WTC11 (cell line): Measurements from ENCODE around the gene JOSD1. TPM values are rescaled to one million over a fixed set of nuclear protein-coding genes. Genes with fewer than 3 reads are reported as not detected.
A peak's percentile ranks its signal among the peaks of the same experiment; 100 is the strongest.

Experiments
- ATAC-seq: fragments of 200-7000 bp; cut with Tn5 transposase; 2 replicates; pipeline ENCODE4 v1.10.0; 2021; ENCODE audit warnings: mild to moderate bottlenecking, moderate library complexity
- CTCF ChIA-PET: fragments of 300-600 bp; sonication (Branson Sonifier 250); formaldehyde crosslinking; loops from one replicate; lab custom pipeline; 2021; ENCODE audit warnings: antibody characterized with exemption; lab: Charles Lee
- POLR2A ChIA-PET: fragments of 350-600 bp; sonication (Branson Sonifier 250); formaldehyde crosslinking; loops from one replicate; lab custom pipeline; 2021; ENCODE audit warnings: antibody characterized with exemption; lab: Charles Lee
- DNase-seq: peaks from one replicate; pipeline ENCODE4 v3.0.0; 2021; ENCODE audit warnings: low spot score
- H3K27ac Mint-ChIP-seq: 2 replicates; pipeline ENCODE4 v1.8.0; 2021; ENCODE audit warnings: mixed read lengths
- H3K27me3 Mint-ChIP-seq: 2 replicates; pipeline ENCODE4 v1.8.0; 2021; ENCODE audit warnings: low read depth, mild to moderate bottlenecking, moderate library complexity, mixed read lengths
- H3K36me3 Mint-ChIP-seq: 2 replicates; pipeline ENCODE4 v1.8.0; 2021; ENCODE audit warnings: mixed read lengths
- H3K4me1 Mint-ChIP-seq: 2 replicates; pipeline ENCODE4 v1.8.0; 2022; ENCODE audit warnings: mixed read lengths
- H3K4me3 Mint-ChIP-seq: 2 replicates; pipeline ENCODE4 v1.8.0; 2021; ENCODE audit warnings: mild to moderate bottlenecking, moderate library complexity, mixed read lengths
- H3K9me3 Mint-ChIP-seq: 2 replicates; pipeline ENCODE4 v1.8.0; 2021; ENCODE audit warnings: mixed read lengths
- CBFB ChIP-seq: sonication (generic); formaldehyde crosslinking; IDR thresholded peaks from 2 replicates; pipeline ENCODE4 v1.8.1; 2022; ENCODE audit warnings: mild to moderate bottlenecking, low read depth, missing genetic modification reagents
- CREB1 ChIP-seq: sonication (generic); formaldehyde crosslinking; IDR thresholded peaks from 2 replicates; pipeline ENCODE4 v1.8.0; 2023; ENCODE audit warnings: mild to moderate bottlenecking, missing genetic modification reagents
- ELF4 ChIP-seq: sonication (generic); formaldehyde crosslinking; IDR thresholded peaks from 2 replicates; pipeline ENCODE4 v1.8.1; 2022; ENCODE audit warnings: low read depth, mild to moderate bottlenecking, moderate library complexity, missing genetic modification reagents
- FOXP1 ChIP-seq: sonication (generic); formaldehyde crosslinking; IDR thresholded peaks from 2 replicates; pipeline ENCODE4 v1.8.0; 2022; ENCODE audit warnings: missing genetic modification reagents, mild to moderate bottlenecking, moderate library complexity, borderline replicate concordance
- NFATC4 ChIP-seq: fragments of 250-450 bp; sonication (Bioruptor Pico); IDR thresholded peaks from 2 replicates; pipeline ENCODE4 v1.9.0; 2021; ENCODE audit warnings: mild to moderate bottlenecking
- ZNF232 ChIP-seq: sonication (generic); formaldehyde crosslinking; IDR thresholded peaks from 2 replicates; pipeline ENCODE4 v1.8.0; 2022; ENCODE audit warnings: mild to moderate bottlenecking, missing genetic modification reagents
- ZNF317 ChIP-seq: sonication (generic); formaldehyde crosslinking; IDR thresholded peaks from 2 replicates; pipeline ENCODE4 v1.8.1; 2023; ENCODE audit warnings: low read depth, mild to moderate bottlenecking, moderate library complexity, missing genetic modification reagents, borderline replicate concordance
- ZNF396 ChIP-seq: fragments of 250-450 bp; sonication (Bioruptor Pico); IDR thresholded peaks from 2 replicates; pipeline ENCODE4 v1.8.0; 2021; ENCODE audit warnings: mild to moderate bottlenecking, moderate library complexity, borderline replicate concordance
- total RNA-seq: library from RNA; stranded (reverse); gene quantifications from 3 replicates; pipeline ENCODE4 v1.2.3, GENCODE V29; 2021
- TF ChIP-seq, protein P1 (sequence below): sonication (generic); formaldehyde crosslinking; IDR thresholded peaks from 2 replicates; pipeline ENCODE4 v1.8.1; 2023; ENCODE audit warnings: mild to moderate bottlenecking, missing genetic modification reagents, borderline replicate concordance
- TF ChIP-seq, protein P2 (sequence below): sonication (generic); formaldehyde crosslinking; IDR thresholded peaks from 2 replicates; pipeline ENCODE4 v1.8.1; 2023; ENCODE audit warnings: mild to moderate bottlenecking, missing genetic modification reagents, moderate library complexity
- TF ChIP-seq, protein P3 (sequence below): sonication (generic); formaldehyde crosslinking; IDR thresholded peaks from 2 replicates; pipeline ENCODE4 v1.8.0; 2022; ENCODE audit warnings: mild to moderate bottlenecking, missing genetic modification reagents
- TF ChIP-seq, protein P4 (sequence below): fragments of 250-450 bp; sonication (Bioruptor Pico); IDR thresholded peaks from 2 replicates; pipeline ENCODE4 v1.9.0; 2021; ENCODE audit warnings: moderate library complexity, mild to moderate bottlenecking, inconsistent platforms, borderline replicate concordance
- TF ChIP-seq, protein P5 (sequence below): sonication (generic); formaldehyde crosslinking; IDR thresholded peaks from 2 replicates; pipeline ENCODE4 v1.8.1; 2022; ENCODE audit warnings: low read depth, missing genetic modification reagents, borderline replicate concordance
- TF ChIP-seq, protein P6 (sequence below): sonication (generic); formaldehyde crosslinking; IDR thresholded peaks from 2 replicates; pipeline ENCODE4 v1.8.1; 2023; ENCODE audit warnings: mild to moderate bottlenecking, missing genetic modification reagents, moderate library complexity
- TF ChIP-seq, protein P7 (sequence below): sonication (generic); formaldehyde crosslinking; IDR thresholded peaks from 2 replicates; pipeline ENCODE4 v1.8.0; 2022; ENCODE audit warnings: mild to moderate bottlenecking, missing genetic modification reagents

Gene JOSD1
- total RNA-seq, 1 experiment from 2014 or later = 24.5 TPM

DNA sequence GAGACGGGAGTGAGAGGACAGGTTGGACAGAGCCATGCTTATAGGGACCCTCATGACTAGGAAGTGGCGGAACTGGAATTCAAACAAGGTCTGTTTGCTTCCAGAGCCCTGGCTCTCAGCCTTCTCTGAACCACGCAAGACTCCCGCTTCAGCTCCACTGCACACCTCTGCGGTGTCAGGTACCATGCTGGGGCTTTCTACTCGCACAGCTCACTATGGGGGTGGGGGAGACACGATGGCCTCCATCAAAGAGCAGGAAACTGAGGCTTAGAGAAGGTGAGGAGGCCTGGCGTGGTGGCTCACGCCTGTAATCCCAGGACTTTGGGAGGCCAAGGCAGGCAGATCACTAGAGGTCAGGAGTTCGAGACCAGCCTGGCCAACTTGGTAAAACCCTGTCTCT is 40.8 kb upstream of the JOSD1 start:
- ATAC-seq (no peak), DNase-seq (no peak)
- POLR2A ChIA-PET = interaction anchor here (1.3 kb wide), 1 partner anchor 8 kb away, joined by 3 read pairs; no protein-coding TSS in a partner anchor
- H3K27ac Mint-ChIP-seq = peak overlapping the region; percentile 41; the same call in 1 of the 2 replicates
- no peaks in the 10 kb centered on the region for H3K9me3 Mint-ChIP-seq
- H3K36me3 Mint-ChIP-seq = peaks cover 25% of the 10 kb centered on the region
- no peaks in the 10 kb centered on the region for H3K4me1 Mint-ChIP-seq
- H3K4me3 Mint-ChIP-seq = no peak overlapping the region
- TF ChIP-seq, protein P1, sequence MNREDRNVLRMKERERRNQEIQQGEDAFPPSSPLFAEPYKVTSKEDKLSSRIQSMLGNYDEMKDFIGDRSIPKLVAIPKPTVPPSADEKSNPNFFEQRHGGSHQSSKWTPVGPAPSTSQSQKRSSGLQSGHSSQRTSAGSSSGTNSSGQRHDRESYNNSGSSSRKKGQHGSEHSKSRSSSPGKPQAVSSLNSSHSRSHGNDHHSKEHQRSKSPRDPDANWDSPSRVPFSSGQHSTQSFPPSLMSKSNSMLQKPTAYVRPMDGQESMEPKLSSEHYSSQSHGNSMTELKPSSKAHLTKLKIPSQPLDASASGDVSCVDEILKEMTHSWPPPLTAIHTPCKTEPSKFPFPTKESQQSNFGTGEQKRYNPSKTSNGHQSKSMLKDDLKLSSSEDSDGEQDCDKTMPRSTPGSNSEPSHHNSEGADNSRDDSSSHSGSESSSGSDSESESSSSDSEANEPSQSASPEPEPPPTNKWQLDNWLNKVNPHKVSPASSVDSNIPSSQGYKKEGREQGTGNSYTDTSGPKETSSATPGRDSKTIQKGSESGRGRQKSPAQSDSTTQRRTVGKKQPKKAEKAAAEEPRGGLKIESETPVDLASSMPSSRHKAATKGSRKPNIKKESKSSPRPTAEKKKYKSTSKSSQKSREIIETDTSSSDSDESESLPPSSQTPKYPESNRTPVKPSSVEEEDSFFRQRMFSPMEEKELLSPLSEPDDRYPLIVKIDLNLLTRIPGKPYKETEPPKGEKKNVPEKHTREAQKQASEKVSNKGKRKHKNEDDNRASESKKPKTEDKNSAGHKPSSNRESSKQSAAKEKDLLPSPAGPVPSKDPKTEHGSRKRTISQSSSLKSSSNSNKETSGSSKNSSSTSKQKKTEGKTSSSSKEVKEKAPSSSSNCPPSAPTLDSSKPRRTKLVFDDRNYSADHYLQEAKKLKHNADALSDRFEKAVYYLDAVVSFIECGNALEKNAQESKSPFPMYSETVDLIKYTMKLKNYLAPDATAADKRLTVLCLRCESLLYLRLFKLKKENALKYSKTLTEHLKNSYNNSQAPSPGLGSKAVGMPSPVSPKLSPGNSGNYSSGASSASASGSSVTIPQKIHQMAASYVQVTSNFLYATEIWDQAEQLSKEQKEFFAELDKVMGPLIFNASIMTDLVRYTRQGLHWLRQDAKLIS (CRISPR knock-in tag) = no peak
- no peak for TF ChIP-seq FOXP1
- TF ChIP-seq CBFB (CRISPR knock-in tag) = no peak
- TF ChIP-seq, protein P2, sequence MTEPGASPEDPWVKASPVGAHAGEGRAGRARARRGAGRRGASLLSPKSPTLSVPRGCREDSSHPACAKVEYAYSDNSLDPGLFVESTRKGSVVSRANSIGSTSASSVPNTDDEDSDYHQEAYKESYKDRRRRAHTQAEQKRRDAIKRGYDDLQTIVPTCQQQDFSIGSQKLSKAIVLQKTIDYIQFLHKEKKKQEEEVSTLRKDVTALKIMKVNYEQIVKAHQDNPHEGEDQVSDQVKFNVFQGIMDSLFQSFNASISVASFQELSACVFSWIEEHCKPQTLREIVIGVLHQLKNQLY (CRISPR knock-in tag) = no peak
- no peak for TF ChIP-seq ELF4
- no peaks in the 10 kb centered on the region for H3K27me3 Mint-ChIP-seq
- CTCF ChIA-PET = interaction anchor here (2.0 to 2.5 kb wide), 2 partner anchors 27 to 28 kb away, joined by 9 to 15 read pairs; no protein-coding TSS in a partner anchor

DNA sequence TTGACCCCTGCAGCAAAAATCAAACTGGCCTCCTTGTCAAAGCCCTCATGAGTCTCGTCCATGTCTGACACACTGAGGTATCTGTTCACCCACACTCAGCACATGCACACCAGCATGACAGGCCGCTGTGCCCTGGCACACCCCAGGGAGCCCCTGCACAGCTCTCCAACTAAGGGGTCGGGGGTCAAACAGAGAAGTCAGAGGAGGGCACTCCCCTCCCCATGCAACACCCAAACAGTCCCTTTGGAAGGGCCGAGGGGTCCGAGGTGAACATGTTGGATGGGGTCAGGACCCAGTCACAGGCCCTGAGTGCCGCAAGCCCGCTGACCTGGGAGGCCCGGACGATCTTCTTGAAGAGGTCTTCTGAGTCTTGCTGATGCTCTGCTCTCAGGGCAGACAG is 40.4 kb upstream of the JOSD1 start:
- H3K27ac Mint-ChIP-seq = peak overlapping the region; percentile 41; the same call in 1 of the 2 replicates
- POLR2A ChIA-PET = no interaction called here
- CTCF ChIA-PET = interaction anchor here (1.0 to 2.5 kb wide), 3 partner anchors 16 to 129 kb away, joined by 3 to 9 read pairs (median 8); no protein-coding TSS in a partner anchor

DNA sequence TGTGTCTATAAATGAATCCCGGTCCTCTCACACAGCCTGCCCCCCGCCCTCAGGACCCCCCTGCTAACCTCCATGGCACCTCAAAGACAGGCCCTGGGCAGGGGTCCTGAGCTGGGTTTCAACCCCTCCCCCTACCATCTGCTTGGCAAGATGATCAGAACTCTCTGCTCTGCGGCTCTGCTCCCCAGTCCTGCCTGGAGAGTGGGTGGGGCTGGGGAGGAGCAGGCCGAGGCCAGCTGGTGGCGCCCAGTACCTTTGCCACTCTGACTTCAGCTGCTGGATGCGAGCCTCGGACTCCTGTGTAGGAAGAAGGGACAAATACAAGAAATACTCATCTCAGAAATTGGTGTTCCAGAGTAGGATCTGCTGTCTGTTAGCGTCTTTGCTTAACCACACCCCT is 40.0 kb upstream of the JOSD1 start:
- ChIA-PET POLR2A (no interaction called here), CTCF (interaction anchor here (1.0 to 2.5 kb wide), 5 partner anchors 8 to 130 kb away, joined by 3 to 9 read pairs (median 4); no protein-coding TSS in a partner anchor)
- no peaks in the 10 kb centered on the region for H3K9me3 Mint-ChIP-seq
- H3K27ac Mint-ChIP-seq = no peak overlapping the region
- peaks cover 25% of the 10 kb centered on the region for H3K36me3 Mint-ChIP-seq
- no peaks in the 10 kb centered on the region for H3K27me3 Mint-ChIP-seq
- H3K4me1 Mint-ChIP-seq = no peaks in the 10 kb centered on the region
- no peak for TF ChIP-seq ZNF317 (CRISPR knock-in tag)
- TF ChIP-seq NFATC4 (CRISPR knock-in tag) = no peak
- TF ChIP-seq, protein P3, sequence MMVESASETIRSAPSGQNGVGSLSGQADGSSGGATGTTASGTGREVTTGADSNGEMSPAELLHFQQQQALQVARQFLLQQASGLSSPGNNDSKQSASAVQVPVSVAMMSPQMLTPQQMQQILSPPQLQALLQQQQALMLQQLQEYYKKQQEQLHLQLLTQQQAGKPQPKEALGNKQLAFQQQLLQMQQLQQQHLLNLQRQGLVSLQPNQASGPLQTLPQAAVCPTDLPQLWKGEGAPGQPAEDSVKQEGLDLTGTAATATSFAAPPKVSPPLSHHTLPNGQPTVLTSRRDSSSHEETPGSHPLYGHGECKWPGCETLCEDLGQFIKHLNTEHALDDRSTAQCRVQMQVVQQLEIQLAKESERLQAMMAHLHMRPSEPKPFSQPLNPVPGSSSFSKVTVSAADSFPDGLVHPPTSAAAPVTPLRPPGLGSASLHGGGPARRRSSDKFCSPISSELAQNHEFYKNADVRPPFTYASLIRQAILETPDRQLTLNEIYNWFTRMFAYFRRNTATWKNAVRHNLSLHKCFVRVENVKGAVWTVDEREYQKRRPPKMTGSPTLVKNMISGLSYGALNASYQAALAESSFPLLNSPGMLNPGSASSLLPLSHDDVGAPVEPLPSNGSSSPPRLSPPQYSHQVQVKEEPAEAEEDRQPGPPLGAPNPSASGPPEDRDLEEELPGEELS (CRISPR knock-in tag) = no peak
- TF ChIP-seq, protein P4, sequence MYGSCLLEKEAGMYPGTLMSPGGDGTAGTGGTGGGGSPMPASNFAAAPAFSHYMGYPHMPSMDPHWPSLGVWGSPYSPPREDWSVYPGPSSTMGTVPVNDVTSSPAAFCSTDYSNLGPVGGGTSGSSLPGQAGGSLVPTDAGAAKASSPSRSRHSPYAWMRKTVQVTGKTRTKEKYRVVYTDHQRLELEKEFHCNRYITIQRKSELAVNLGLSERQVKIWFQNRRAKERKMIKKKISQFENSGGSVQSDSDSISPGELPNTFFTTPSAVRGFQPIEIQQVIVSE (CRISPR knock-in tag) = no peak
- no peak for TF ChIP-seq CREB1 (CRISPR knock-in tag)
- TF ChIP-seq, protein P5, sequence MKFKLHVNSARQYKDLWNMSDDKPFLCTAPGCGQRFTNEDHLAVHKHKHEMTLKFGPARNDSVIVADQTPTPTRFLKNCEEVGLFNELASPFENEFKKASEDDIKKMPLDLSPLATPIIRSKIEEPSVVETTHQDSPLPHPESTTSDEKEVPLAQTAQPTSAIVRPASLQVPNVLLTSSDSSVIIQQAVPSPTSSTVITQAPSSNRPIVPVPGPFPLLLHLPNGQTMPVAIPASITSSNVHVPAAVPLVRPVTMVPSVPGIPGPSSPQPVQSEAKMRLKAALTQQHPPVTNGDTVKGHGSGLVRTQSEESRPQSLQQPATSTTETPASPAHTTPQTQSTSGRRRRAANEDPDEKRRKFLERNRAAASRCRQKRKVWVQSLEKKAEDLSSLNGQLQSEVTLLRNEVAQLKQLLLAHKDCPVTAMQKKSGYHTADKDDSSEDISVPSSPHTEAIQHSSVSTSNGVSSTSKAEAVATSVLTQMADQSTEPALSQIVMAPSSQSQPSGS (CRISPR knock-in tag) = no peak
- TF ChIP-seq ZNF396 = no peak
- ATAC-seq = peak; percentile 10; the same call in 1 of the 2 replicates
- no peak for DNase-seq
- H3K4me3 Mint-ChIP-seq = no peak overlapping the region

More for the DNA sequence above, 40.4 kb upstream of the JOSD1 start:
- Mint-ChIP-seq H3K4me1 (no peaks in the 10 kb centered on the region), H3K27me3 (no peaks in the 10 kb centered on the region), H3K9me3 (no peaks in the 10 kb centered on the region), H3K4me3 (no peak overlapping the region), H3K36me3 (peaks cover 25% of the 10 kb centered on the region)
- DNase-seq (no peak), ATAC-seq (no peak)
- TF ChIP-seq, protein P6, sequence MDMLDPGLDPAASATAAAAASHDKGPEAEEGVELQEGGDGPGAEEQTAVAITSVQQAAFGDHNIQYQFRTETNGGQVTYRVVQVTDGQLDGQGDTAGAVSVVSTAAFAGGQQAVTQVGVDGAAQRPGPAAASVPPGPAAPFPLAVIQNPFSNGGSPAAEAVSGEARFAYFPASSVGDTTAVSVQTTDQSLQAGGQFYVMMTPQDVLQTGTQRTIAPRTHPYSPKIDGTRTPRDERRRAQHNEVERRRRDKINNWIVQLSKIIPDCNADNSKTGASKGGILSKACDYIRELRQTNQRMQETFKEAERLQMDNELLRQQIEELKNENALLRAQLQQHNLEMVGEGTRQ (CRISPR knock-in tag) = no peak
- no peak for TF ChIP-seq ZNF232 (CRISPR knock-in tag)
- TF ChIP-seq, protein P3 (CRISPR knock-in tag) = no peak
- TF ChIP-seq, protein P7, sequence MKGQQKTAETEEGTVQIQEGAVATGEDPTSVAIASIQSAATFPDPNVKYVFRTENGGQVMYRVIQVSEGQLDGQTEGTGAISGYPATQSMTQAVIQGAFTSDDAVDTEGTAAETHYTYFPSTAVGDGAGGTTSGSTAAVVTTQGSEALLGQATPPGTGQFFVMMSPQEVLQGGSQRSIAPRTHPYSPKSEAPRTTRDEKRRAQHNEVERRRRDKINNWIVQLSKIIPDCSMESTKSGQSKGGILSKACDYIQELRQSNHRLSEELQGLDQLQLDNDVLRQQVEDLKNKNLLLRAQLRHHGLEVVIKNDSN (CRISPR knock-in tag) = no peak
- TF ChIP-seq, all 79 proteins: peak for 0
